COLO829 (cell line): Measurements from ENCODE around the gene SULT1B1.
A peak's percentile ranks its signal among the peaks of the same experiment; 100 is the strongest.
"Not testable (repeated sequence)": the region's sequence is repeated elsewhere in the genome, so short reads cannot be mapped to it uniquely, and the experiment has no call there.

Experiments used
- DNase-seq: peaks from one replicate; pipeline ENCODE4 v3.0.0; 2012; ENCODE audit warnings: low spot score

SULT1B1 gene

DNA sequence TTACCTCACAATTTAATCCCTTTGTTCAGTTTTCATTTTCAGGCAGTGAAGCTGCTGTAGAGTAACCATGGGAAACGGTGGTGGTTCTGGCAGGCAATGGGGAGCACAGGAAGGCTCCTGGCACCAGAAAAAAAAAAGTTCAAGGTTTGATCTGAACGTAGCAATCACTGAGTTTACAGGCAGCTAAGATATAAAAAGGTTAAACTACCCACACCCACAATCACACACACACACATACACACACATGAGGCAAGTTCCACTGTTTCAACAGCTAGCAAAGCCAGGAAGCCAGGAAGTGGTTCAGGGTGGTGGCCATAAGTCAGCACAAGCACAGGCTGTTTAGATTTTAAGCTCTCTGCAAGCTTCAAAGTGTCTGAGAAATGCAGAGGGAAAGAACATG lies at the start of gene SULT1B1:
Gene SULT1B1, minus strand, starts transcription at position 166 of the 400 bp plus-strand sequence. CDS start 5,403 bp downstream, outside the sequence.
- DNase-seq = no peak

DNA sequence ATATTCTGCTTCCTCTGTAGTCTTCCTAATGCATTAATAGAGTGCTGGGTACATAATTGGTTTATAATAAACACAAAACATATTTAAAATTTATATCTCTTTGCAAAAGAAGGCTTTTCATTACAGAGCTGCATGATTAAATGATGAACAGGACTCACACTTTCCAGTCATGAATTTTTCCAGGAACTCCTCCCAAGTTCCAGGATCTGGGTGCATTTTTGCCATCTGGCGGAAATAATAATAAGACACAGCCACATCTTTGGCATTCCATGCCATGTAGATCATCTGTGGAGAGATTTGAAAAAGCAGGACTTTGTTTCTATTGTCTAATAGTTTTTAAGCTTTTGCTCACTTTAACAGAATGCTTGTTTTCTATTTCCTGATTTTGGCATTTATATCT lies 40.2 kb upstream of the SULT1B1 start:
- DNase-seq = peak; percentile 21

DNA sequence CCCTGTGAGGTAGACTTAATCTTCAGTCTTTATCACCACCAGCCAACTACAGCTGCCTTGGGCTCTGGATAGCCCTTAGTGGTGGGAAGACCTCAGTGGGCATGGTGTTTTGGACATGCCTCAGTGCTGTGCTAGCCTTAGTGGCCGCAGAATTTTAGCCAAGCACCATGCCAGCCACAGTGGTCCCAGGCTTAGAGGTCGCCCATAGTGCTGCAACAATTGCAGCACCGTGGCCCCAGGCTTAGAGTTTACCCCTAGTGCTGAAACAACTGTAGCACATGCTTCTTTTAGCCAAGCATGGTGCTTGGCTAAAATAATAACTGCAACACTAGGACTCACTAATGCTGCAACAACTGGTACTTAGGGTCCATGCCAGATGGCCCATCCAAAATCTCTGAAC lies 38.9 kb upstream of the SULT1B1 start:
- no peak for DNase-seq

DNA sequence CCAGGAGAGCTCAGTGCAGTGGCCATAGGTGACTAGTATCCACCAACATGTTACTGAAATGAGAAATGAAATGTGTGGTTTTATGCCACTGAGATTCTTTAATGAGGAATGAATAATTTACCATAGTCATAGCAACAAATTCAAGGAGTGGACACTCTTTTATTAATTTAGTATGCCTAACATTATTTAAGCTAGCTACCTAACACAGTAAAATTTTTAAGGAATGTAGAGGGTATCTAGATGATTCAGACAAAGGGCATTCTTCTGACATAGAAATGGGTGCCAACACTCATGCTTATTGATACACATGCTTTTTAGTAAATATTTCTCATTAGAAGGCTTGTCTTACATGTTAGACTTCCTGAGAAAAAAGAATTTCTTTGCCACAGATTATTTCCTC lies 33.3 kb upstream of the SULT1B1 start:
- DNase-seq = no peak

DNA sequence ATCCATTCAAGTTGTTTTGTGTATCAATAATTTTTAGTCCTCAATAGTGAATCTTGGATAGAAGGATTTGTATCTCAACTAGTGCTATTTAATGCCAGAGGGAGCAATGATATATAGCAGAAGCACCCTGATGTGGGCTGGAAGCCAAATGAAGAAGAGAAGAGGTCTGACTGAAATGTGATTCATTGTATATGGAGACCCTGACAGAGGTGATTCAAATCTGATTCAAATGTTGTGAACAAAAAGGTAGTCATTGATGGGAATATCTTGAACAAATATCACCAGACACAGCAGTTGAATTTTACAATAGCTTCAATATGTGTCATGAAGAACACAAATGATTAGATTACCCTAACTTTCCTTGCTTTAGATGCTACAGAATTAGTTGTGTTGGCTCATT lies 27.5 kb upstream of the SULT1B1 start:
- no peak for DNase-seq

DNA sequence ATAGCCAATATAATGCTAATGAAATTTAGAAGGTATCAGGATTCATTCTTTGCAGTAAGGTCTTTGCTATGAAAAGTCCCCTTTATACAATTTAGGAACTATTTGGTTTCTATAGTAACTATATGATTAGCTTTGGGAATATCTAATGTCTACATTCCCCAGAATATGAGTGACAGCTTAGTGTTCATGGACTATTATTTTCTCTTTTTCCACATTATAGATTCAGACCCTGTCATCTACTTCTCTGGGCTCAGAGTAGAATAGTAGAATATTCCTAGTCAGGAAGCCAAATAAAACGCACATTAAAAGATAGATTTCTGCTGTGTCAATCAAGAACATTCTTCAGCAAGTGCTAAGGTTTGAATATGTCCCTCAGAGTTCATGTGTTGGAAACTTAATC lies 26.1 kb upstream of the SULT1B1 start:
- DNase-seq = no peak

DNA sequence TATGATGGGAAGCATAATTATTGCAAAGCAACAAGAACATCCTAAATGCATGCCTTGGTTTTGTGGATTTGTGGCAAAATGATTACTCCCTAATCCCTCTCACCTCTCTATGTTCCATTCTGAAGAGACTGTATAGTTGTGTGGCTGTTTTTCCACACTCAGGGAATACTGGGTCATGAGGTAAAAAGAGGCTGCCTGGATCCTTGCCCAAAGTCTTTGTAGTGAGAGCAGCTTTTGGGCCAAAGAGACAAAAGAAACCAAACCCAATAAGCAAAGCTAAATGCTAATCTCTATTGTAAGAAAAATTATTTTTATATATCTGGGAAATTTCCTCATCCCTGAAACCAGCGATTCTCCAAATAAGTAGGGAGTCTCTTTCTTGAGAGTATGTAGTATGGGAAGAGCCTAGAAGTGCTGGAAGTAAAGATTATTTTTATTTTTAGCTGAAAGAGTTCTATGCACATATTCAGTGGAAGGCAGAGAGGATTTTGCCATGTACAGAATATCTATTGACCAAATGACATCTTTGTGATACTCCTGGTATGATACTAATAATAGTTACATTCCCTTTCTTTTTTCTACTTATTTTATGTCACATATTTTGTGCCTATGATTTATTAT lies 24.9 kb upstream of the SULT1B1 start:
- no peak for DNase-seq

DNA sequence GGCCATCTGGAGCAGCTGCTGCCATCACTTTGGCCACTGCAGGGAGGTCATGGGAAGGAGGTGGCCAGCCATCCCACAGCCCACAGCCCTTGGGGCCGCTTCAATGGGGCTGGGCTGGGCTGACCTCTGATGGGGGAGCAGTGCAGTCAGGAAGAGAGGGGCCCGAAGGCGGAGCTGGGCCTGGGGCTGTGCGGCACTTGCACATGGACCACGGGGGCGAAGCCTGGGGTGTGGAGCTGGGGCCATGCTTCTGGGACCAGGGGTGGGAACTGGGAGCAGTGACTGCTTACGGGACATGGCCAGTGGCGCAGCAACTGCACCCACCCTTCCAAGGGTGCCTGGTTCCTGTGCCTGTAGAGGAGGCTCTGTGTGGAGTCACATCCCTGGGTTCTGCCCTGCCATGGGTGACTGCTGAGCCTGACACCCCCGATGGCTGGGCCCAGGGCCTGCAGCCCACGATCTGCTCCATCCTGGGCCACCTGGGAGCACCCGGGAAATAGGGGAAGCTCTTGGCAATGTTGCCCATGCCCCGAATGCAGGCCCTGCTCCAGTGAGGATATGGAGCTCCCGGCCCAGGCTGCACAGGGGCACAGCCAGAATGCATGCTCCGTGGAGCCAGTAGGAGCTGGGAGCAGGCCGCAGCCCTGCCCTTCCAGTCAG lies 22.4 kb upstream of the SULT1B1 start:
- DNase-seq = no peak

DNA sequence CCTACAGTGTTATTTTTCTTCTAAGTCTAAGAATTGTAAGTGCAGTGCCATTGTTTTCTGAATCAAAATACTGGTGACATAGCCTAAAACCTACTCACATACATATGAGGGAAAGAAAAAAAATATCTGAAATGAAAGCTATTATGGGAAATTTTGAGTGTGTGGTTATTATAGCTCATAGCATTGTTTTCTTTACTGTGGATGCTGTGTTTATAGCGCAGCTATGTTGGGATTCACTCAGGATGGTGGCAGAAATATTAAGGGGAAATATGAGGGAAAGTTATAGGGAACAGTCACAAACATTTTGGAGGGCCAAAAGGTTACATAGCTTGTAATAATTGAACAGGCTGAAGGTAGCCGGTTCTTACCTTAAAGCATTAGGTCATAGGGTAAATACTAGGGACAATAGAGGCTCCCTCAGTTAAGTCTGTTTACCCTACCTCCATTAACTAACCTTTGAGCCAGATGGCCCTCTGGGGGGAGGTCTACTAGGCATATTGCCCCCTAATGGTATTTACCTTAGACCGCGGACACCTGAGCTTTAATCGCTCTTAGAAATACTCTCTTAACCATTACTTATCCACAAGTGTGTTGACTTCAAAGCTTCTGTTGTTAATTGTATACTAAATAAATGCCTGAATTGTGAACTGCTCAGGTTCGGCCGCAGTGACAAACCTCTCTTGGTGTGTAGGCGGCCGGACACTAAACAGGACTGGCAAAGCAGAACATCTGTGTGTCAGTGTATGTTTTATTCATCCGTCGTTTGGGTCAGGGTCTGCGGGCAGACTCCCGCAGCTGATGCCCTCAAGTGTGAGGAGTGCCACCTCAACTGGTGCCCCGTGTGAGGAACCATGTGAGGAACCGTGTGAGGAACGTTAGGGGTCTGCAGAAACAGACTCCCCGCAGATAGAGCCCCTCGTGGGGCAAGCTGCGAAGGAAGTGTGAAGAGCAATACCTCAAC lies 21.3 kb upstream of the SULT1B1 start:
- DNase-seq = no peak

DNA sequence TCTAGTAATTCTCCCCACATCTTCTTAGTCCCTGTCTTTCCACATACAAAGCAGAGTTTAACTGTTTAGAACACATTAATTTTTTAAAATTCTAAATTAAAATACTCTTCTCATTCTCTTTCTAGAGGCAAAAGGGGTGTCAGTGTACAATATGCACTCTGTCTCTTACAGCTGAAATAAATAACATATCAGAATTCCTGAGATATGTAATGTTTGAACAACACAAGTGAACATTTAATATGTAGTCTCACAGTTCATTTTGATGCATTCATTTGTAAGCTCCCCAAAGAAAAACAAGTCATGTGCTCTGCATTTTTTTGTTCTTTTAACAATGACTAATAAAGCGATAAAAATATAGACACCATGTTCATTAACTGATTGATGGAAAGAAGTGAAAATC lies 19.7 kb upstream of the SULT1B1 start:
- no peak for DNase-seq

DNA sequence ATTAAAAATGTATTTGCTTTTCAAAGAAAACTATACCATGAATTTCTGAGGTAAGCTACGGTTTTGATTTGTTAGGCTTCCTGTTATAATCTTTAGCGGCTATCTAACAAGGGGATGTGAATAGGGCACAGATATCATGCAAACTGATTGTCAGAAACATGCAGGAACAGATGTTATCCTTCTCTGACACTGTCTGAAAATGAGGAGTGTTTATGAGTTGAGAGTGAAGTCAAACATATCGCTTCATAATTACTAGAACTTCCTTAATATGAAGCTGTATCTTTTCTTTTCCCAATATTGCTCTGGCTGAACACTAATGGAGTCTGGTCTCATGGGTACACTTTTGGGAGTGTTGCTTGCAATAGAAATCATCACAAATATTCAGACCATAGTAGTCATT lies 16.3 kb upstream of the SULT1B1 start:
- DNase-seq = no peak

DNA sequence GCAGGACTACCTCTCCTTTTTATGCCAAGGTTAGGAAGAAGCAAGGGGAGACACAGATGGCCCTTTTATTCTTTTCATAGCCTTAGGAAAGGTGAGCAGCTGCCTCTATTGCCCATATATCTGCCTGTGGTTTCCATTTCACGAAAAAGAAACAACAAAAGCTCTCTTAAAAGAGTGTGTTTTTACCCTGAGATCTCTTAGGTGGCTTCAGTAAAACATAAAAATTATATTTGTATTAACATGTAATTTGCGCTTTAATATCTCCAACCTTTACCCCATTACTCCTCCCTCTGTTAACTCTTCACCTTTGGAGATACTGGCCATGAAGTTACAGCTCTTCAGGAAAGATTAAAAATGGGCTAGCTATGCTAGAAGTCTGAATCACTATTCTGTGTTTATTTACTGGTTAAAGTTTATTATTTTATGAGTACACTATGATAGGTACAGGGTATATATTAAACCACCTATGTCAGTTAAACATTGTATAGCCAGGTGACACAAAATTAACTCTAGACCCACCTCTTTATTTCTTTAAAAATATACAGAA lies 15.0 kb upstream of the SULT1B1 start:
- no peak for DNase-seq

DNA sequence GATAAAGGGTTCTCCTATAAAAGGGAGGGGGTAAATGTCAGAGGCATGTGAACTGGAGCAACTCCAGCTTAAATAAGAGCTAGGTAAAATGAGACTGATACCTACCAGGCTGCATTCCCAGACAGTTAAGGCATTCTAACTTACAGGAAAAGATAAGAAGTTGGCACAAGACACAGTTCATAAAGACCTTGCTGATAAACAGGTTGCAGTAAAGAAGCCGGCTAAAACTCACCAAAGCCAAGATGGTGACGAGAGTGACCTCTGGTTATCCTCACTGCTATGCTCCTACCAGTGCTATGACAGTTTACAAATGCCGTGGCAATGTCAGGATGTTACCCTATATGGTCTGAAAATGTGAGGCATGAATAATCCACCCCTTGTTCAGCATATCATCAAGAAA lies 13.1 kb upstream of the SULT1B1 start:
- DNase-seq = no peak

DNA sequence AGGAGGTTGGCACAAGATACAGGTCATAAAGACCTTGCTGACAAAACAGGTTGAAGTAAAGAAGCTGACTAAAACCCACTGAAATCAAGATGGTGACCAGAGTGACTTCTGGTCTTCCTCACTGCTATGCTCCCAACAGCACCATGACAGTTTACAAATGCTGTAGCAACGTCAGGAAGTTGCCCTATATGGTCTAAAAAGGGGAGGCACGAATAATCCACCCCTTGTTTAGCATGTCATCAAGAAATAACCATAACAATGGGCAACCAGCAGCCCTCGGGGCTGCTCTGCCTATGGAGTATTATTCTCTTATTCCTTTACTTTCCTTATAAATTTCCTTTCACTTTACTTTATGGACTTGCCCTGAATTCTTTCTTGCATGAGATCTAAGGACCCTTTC lies 8.1 kb upstream of the SULT1B1 start:
- DNase-seq = not testable (repeated sequence)

DNA sequence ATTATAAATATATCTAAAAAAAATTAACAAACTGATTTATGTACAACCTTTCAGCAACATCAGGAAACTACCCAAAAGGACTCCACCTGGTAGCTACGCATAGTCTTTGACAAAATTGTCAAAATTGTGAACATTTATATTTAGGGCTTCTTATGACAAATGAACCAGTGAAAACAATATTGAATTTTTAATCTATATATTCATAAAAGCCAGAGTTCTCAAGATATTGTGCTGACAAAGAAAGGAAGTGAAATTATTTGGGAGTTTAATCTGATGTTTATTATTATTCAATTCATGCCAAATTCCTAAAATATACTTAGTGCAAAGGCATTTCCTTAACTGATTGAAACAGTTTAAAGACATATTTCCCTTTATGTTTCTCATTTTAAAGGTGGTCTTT lies 5.3 kb upstream of the SULT1B1 start:
- no peak for DNase-seq

DNA sequence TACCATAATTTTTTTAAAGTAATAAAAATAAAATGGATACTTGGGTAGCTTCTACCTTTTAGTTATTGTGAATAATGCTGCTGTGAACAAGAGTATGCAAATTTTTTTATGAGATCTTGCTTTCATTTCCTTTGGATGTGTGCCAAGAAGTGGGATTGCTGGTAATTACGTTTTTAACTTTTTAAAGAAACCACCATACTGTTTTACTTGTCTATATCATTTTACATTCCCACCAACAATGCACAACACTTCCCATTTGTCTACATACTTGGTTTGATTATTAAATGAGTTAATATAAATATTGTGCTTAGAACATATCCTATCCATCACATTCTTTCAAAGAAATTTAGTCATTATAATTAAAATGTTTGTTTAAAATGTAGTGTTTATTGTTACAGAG lies 3.9 kb upstream of the SULT1B1 start:
- DNase-seq = no peak

DNA sequence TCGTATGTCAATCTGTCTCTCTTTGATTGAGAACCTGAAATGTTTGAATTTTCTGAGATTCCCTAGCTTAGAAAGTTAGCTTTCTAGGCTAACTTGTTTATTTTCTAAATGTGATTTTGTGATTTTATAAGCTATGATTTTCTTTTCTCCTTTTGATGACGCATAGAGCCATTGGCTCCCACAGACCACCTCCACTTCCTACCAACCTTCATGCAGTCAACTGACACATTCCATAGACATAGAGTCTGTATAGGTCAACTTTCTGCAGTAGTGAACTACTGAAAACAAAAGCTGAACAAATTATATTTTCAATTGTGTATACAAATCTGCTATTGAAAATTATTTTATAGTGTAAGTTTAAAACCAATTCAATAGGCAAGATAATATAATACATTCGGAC lies 2.8 kb upstream of the SULT1B1 start:
- no peak for DNase-seq

DNA sequence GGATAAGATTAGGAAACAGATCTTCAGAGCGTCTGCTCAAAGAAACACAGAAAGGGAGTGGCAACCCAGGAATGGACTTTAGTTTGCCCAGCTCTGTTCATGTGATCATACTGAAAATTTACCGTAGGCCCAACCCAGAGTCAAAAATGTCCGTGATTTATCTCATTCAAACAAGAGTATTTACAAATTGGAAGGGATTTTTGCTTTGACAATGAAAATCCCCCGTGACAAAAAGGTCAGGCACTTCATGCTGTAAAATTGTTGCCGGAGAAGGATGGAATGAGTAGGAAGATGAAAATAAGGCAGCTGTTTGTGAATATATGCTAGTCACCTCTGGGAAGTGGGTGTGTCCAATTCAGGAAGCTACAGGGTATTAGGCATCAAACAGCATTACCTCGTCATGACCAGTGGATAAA lies 1.2 kb downstream of the SULT1B1 start:
- no peak for DNase-seq

DNA sequence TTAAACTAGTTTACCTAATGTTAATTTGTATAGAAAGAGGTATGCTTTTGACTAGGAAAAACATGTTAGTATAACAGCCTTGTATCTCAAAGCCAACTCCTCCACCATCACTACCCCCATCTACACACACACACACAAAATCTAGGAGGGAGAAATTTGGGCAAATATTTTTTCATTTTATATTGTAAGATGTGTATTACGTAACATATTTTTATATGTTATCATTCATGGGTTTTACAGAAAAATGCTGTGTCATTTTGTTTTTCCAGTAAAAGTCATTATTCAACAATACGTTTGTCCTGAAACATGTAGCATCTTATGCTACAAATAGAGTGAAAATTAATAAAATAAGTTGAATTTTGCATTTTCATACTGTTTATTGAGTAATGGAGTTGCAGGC lies 3.0 kb downstream of the SULT1B1 start:
- DNase-seq = no peak

DNA sequence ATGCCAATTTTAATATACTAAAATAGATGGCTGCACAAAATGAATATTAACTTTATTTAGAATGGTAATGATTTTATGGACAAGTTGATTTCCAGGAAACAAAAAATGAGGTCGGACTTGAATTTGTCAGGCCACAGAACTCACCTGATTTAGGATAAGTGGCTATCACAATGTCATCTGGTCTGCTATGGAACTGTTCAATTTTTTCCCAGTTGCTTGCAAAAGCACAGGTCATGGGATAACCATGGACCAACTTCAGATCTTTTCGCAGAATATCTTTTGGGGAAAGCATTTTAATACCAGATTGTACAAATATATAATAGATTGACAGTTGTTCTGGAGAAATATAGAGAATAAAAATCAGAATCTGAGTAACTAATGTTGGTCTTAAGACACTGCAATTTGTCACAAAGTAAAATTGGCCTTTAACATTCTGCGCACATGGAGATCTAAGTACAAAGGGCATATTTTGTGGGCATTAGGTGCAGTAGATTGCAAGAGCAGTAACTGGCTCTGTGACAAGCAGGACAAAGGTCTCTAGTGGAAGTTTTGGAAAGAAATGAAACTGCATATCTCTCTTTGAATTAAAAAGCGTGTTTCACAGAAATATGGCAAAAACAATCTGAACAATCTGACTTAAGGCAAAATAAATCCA lies 5.4 kb downstream of the SULT1B1 start:
- DNase-seq = no peak

DNA sequence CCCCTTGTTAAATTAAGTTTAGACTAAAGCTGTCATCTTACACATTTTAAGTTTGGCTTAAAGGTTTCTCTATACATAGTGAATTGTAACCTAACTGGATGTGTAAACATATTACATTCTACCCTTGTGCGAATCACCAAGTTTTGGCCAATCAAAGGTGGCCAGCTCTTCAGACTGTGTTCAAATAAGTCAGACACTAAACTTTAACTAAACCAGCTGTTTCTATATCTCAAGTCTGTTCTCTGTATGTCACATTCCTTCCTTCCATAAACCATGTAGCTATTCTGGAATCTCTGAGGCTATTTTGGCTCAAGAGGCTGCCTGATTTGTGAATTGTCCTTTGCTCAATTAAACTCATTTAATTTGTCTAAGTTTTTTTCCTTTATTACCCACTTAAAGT lies 6.7 kb downstream of the SULT1B1 start:
- DNase-seq = no peak

DNA sequence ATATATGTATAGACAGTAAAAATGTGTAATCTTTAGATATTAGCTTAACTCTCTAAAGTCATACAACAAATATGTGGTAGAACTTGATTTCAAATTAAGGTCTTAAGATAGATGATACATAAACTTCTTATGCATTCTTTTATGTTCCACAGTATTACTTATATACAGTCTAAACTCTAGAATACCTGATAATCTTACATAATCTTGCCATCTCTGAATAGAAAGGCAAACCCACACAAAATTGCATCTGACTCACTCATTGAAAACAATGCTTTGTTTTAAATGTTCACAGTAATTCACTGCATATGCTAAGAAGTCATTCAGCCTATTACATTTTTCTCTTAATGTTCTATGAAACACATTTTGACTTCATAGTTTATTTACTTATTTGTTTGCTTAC lies 10.1 kb downstream of the SULT1B1 start:
- peak; percentile 4 for DNase-seq
